ENCODE measurements around the gene DDX3Y. TPM values are rescaled to one million over a fixed set of nuclear protein-coding genes. Genes with fewer than 3 reads are reported as not detected.

Gene DDX3Y
- total and polyA plus RNA-seq, 2 donors (not counting 1 experiment from before 2014, with no cell fraction given): 155 TPM; not detected in 1

- WGBS (ENCODE audit: insufficient coverage): 0% methylated on average over 4 of the region's 15 CpGs
- H3K9ac ChIP-seq (ENCODE audit: low read length): no peak overlapping the region
- peak overlapping the region in 1 of 2 donors; percentile 100 for H3K27ac ChIP-seq (ENCODE audit: low read length in 2 of 2)
- Mint-ChIP-seq H3K4me1 (peaks cover 28% of the 10 kb centered on the region), H3K9me3 (ENCODE audit: insufficient read depth) (no peaks in the 10 kb centered on the region), H3K4me3 (peak overlapping the region; percentile 100), H3K27me3 (no peaks in the 10 kb centered on the region), H3K27ac (peak overlapping the region; percentile 100)
- TF ChIP-seq CTCF (IDR thresholded peaks at IDR 0.05) (no peak), EZH2 (IDR thresholded peaks at IDR 0.05; ENCODE audit: borderline replicate concordance, insufficient read depth, low read depth, low read length, poor library complexity, severe bottlenecking) (no peak)
- H2AFZ ChIP-seq (ENCODE audit: insufficient read depth, low read depth, low read length, poor library complexity, severe bottlenecking): no peak overlapping the region
- CTCF ChIA-PET: no interaction called here
- H3K27me3 ChIP-seq (replicated peaks in 1 of 4; ENCODE audit: control extremely low read depth in 1 of 4, control insufficient read depth in 3 of 4, insufficient read depth in 4 of 4, low read length in 3 of 4): no peaks in the 10 kb centered on the region
- peaks cover 0 to 3% (median 0%) of the 10 kb centered on the region in 3 donors for H3K9me3 ChIP-seq (ENCODE audit: control extremely low read depth in 1 of 3, control insufficient read depth in 2 of 3, insufficient read depth in 1 of 3, low read length in 2 of 3)
- H4K20me1 ChIP-seq (ENCODE audit: control insufficient read depth, insufficient read depth, low read length, poor library complexity, severe bottlenecking): no peaks in the 10 kb centered on the region
- no peak for ATAC-seq (ENCODE audit: low read depth)
- intact Hi-C loops (cut with micrococcal nuclease): loop anchor here (2.0 to 5.0 kb wide), 3 partner anchors 466 to 797 kb away; partner anchors contain the start of gene TMSB4Y
- peaks cover 0 to 5% of the 10 kb centered on the region in 2 experiments for H3K36me3 ChIP-seq (replicated peaks in 1 of 2; ENCODE audit: control extremely low read depth in 1 of 2, control insufficient read depth in 1 of 2, extremely low read depth in 1 of 2, insufficient read depth in 2 of 2, low read length in 1 of 2)
- H3K4me3 ChIP-seq (ENCODE audit: control extremely low read depth in 1 of 5, extremely low read depth in 1 of 5, insufficient read depth in 1 of 5, low read depth in 2 of 5, low read length in 4 of 5): peak overlapping the region in 2 of 5 experiments; percentile 91 to 98
- peaks cover 0 to 13% of the 10 kb centered on the region in 2 donors for H3K4me1 ChIP-seq (ENCODE audit: control insufficient read depth in 2 of 2, insufficient read depth in 2 of 2, low read length in 2 of 2)
- DNase-seq: no peak
- H3K4me2 ChIP-seq (replicated peaks; ENCODE audit: low read depth, low read length, poor library complexity, severe bottlenecking): no peak overlapping the region
- POLR2A ChIA-PET: interaction anchor here (0.6 kb wide), 1 partner anchor 381 kb away, joined by 3 read pairs; no protein-coding TSS in a partner anchor
- no peaks in the 10 kb centered on the region for H3K79me2 ChIP-seq (ENCODE audit: control insufficient read depth, insufficient read depth, low read length)
Measured at GRCh38 chrY:12905895-12906294, 1.2 kb downstream of the DDX3Y start.

- ATAC-seq (ENCODE audit: low read depth): no peak
Measured at GRCh38 chrY:12913541-12913940, 8.9 kb downstream of the DDX3Y start.

More at GRCh38 chrY:12913541-12913940, 8.9 kb downstream of the DDX3Y start:
- Histone ChIP-seq H3K79me2 (ENCODE audit: control insufficient read depth, insufficient read depth, low read length) (no peaks in the 10 kb centered on the region), H3K27ac (ENCODE audit: low read length in 2 of 2) (no peak overlapping the region), H3K4me3 (ENCODE audit: control extremely low read depth in 1 of 5, extremely low read depth in 1 of 5, insufficient read depth in 1 of 5, low read depth in 2 of 5, low read length in 4 of 5) (no peak overlapping the region), H3K36me3 (replicated peaks in 1 of 2; ENCODE audit: control extremely low read depth in 1 of 2, control insufficient read depth in 1 of 2, extremely low read depth in 1 of 2, insufficient read depth in 2 of 2, low read length in 1 of 2) (peaks cover 0 to 63% of the 10 kb centered on the region in 2 experiments), H3K4me2 (replicated peaks; ENCODE audit: low read depth, low read length, poor library complexity, severe bottlenecking) (no peak overlapping the region), H3K27me3 (replicated peaks in 1 of 4; ENCODE audit: control extremely low read depth in 1 of 4, control insufficient read depth in 3 of 4, insufficient read depth in 4 of 4, low read length in 3 of 4) (no peaks in the 10 kb centered on the region), H3K4me1 (ENCODE audit: control insufficient read depth in 2 of 2, insufficient read depth in 2 of 2, low read length in 2 of 2) (no peaks in the 10 kb centered on the region), H3K9ac (ENCODE audit: low read length) (no peak overlapping the region), H2AFZ (ENCODE audit: insufficient read depth, low read depth, low read length, poor library complexity, severe bottlenecking) (no peak overlapping the region), H3K9me3 (ENCODE audit: control extremely low read depth in 1 of 3, control insufficient read depth in 2 of 3, insufficient read depth in 1 of 3, low read length in 2 of 3) (no peaks in the 10 kb centered on the region), H4K20me1 (ENCODE audit: control insufficient read depth, insufficient read depth, low read length, poor library complexity, severe bottlenecking) (no peaks in the 10 kb centered on the region)
- Mint-ChIP-seq H3K9me3 (ENCODE audit: insufficient read depth) (no peaks in the 10 kb centered on the region), H3K27ac (no peak overlapping the region), H3K4me1 (peaks cover 11% of the 10 kb centered on the region), H3K27me3 (no peaks in the 10 kb centered on the region), H3K4me3 (no peak overlapping the region)
- POLR2A ChIA-PET: no interaction called here
- CTCF ChIA-PET: no interaction called here
- no peak for DNase-seq
- WGBS (ENCODE audit: insufficient coverage): no CpG with 5 or more reads among the region's 4 CpGs
- intact Hi-C loops (cut with micrococcal nuclease): no loop called here
- TF ChIP-seq CTCF (IDR thresholded peaks at IDR 0.05) (no peak), EZH2 (IDR thresholded peaks at IDR 0.05; ENCODE audit: borderline replicate concordance, insufficient read depth, low read depth, low read length, poor library complexity, severe bottlenecking) (no peak)
